ENCODE measurements around the gene TMEM131.

- TF ChIP-seq, protein P1, sequence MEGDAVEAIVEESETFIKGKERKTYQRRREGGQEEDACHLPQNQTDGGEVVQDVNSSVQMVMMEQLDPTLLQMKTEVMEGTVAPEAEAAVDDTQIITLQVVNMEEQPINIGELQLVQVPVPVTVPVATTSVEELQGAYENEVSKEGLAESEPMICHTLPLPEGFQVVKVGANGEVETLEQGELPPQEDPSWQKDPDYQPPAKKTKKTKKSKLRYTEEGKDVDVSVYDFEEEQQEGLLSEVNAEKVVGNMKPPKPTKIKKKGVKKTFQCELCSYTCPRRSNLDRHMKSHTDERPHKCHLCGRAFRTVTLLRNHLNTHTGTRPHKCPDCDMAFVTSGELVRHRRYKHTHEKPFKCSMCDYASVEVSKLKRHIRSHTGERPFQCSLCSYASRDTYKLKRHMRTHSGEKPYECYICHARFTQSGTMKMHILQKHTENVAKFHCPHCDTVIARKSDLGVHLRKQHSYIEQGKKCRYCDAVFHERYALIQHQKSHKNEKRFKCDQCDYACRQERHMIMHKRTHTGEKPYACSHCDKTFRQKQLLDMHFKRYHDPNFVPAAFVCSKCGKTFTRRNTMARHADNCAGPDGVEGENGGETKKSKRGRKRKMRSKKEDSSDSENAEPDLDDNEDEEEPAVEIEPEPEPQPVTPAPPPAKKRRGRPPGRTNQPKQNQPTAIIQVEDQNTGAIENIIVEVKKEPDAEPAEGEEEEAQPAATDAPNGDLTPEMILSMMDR (IDR thresholded peaks at IDR 0.05; ENCODE audit: low read depth, low read length) = no peak
- no peak for TF ChIP-seq POLR2A (IDR thresholded peaks at IDR 0.05; ENCODE audit: extremely low read depth, insufficient read length)
These were observed 3.8 kb upstream of the TMEM131 start for GRCh38 chr2:97999536-97999935.

All from NB4 (cell line).